HEK293 (cell line): ENCODE results near the gene COL12A1.

Experiments used
- CTCF ChIA-PET: fragments of 350-600 bp; formaldehyde crosslinking; extraction: SDS; loops from one replicate; lab custom pipeline; 2021; ENCODE audit warnings: antibody characterized with exemption; lab: Yijun Ruan, JAX
- POLR2A ChIA-PET: fragments of 300-600 bp; formaldehyde crosslinking; extraction: SDS; loops from one replicate; lab custom pipeline; 2020; ENCODE audit warnings: antibody characterized with exemption, inconsistent platforms; lab: Yijun Ruan, JAX
- H3K27ac ChIP-seq: fragments of 200-500 bp; sonication (Bioruptor generic); 2 replicates; pipeline ENCODE4 v1.5.1; 2014; ENCODE audit warnings: low read depth, low read length, control low read depth, inconsistent platforms; ENCODE audit errors: extremely low read depth
- H3K36me3 ChIP-seq, 2 experiments: fragments of 200-500 bp in 1 of 2; sonication (Bioruptor generic) in 1 of 2; 1 replicate in 1 of 2; 2 replicates in 1 of 2; pipeline ENCODE4 v1.5.1; 2014 to 2017; ENCODE audit warnings: inconsistent platforms in 2 of 2, low read length in 2 of 2; ENCODE audit not compliant: control insufficient read depth in 2 of 2, insufficient read depth in 1 of 2
- H3K4me1 ChIP-seq: fragments of 200-500 bp; sonication (Bioruptor generic); 2 replicates; pipeline ENCODE4 v1.5.1; 2014; ENCODE audit warnings: mild to moderate bottlenecking, low read length, inconsistent platforms; ENCODE audit not compliant: control insufficient read depth, insufficient read depth
- H3K4me3 ChIP-seq: 2 replicates; pipeline ENCODE4 v1.5.1; 2011; ENCODE audit warnings: low read depth, mild to moderate bottlenecking, control low read depth, low read length, moderate library complexity
- H3K9me3 ChIP-seq: fragments of 200-500 bp; sonication (Bioruptor generic); 2 replicates; pipeline ENCODE4 v1.5.1; 2014; ENCODE audit warnings: low read depth, low read length, inconsistent platforms; ENCODE audit not compliant: control insufficient read depth, insufficient read depth
- GFI1B ChIP-seq: fragments of 450-650 bp; formaldehyde crosslinking; IDR thresholded peaks from 2 replicates; pipeline ENCODE4 v1.5.1; 2016; ENCODE audit warnings: missing biosample characterization, missing genetic modification characterization
- GLI4 ChIP-seq: fragments of 450-650 bp; formaldehyde crosslinking; IDR thresholded peaks from 2 replicates; pipeline ENCODE4 v1.5.1; 2016; ENCODE audit warnings: missing biosample characterization, missing genetic modification characterization
- KLF9 ChIP-seq: fragments of 450-650 bp; formaldehyde crosslinking; IDR thresholded peaks from 2 replicates; pipeline ENCODE4 v1.5.1; 2016; ENCODE audit warnings: missing biosample characterization, missing genetic modification characterization, low read depth
- ZBTB48 ChIP-seq: fragments of 450-650 bp; formaldehyde crosslinking; IDR thresholded peaks from 2 replicates; pipeline ENCODE4 v1.5.1; 2016; ENCODE audit warnings: missing biosample characterization, missing genetic modification characterization
- ZBTB8A ChIP-seq: fragments of 450-650 bp; formaldehyde crosslinking; IDR thresholded peaks from 2 replicates; pipeline ENCODE4 v1.5.1; 2016; ENCODE audit warnings: missing biosample characterization, missing genetic modification characterization
- ZNF133 ChIP-seq: fragments of 450-650 bp; formaldehyde crosslinking; IDR thresholded peaks from 2 replicates; pipeline ENCODE4 v1.5.1; 2016; ENCODE audit warnings: missing biosample characterization, missing genetic modification characterization
- ZNF2 ChIP-seq: fragments of 450-650 bp; formaldehyde crosslinking; IDR thresholded peaks from 2 replicates; pipeline ENCODE4 v1.5.1; 2016; ENCODE audit warnings: missing biosample characterization, missing genetic modification characterization
- ZNF202 ChIP-seq: fragments of 450-650 bp; formaldehyde crosslinking; IDR thresholded peaks from 2 replicates; pipeline ENCODE4 v1.5.1; 2016; ENCODE audit warnings: missing biosample characterization, missing genetic modification characterization, borderline replicate concordance
- ZNF266 ChIP-seq: fragments of 450-650 bp; formaldehyde crosslinking; IDR thresholded peaks from 2 replicates; pipeline ENCODE4 v1.5.1; 2016; ENCODE audit warnings: missing biosample characterization, missing genetic modification characterization, low read depth
- ZNF274 ChIP-seq, 2 experiments: fragments of 200-500 bp in 1 of 2; fragments of 450-650 bp in 1 of 2; sonication (Bioruptor generic) in 1 of 2; formaldehyde crosslinking in 1 of 2; IDR thresholded peaks; 2 replicates each; pipeline versions ENCODE4 v1.5.1 to v1.6.1; 2014 to 2016; ENCODE audit warnings: borderline replicate concordance in 1 of 2, inconsistent platforms in 1 of 2, low read length in 1 of 2, missing biosample characterization in 1 of 2, missing genetic modification characterization in 1 of 2
- ZNF324 ChIP-seq: fragments of 450-650 bp; formaldehyde crosslinking; IDR thresholded peaks from 2 replicates; pipeline ENCODE4 v1.5.1; 2016; ENCODE audit warnings: missing biosample characterization, missing genetic modification characterization
- ZNF48 ChIP-seq: fragments of 450-650 bp; formaldehyde crosslinking; IDR thresholded peaks from 2 replicates; pipeline ENCODE4 v1.5.1; 2016; ENCODE audit warnings: missing biosample characterization, missing genetic modification characterization
- ZNF558 ChIP-seq: fragments of 450-650 bp; formaldehyde crosslinking; IDR thresholded peaks from 2 replicates; pipeline ENCODE4 v1.5.1; 2016; ENCODE audit warnings: missing biosample characterization, missing genetic modification characterization
- ZNF791 ChIP-seq: fragments of 450-650 bp; formaldehyde crosslinking; IDR thresholded peaks from 2 replicates; pipeline ENCODE4 v1.5.1; 2016; ENCODE audit warnings: missing biosample characterization, missing genetic modification characterization
- TF ChIP-seq, protein P1 (sequence below): fragments of 450-650 bp; formaldehyde crosslinking; IDR thresholded peaks from 2 replicates; pipeline ENCODE4 v1.5.1; 2016; ENCODE audit warnings: missing biosample characterization, missing genetic modification characterization
- TF ChIP-seq, protein P2 (sequence below): fragments of 450-650 bp; formaldehyde crosslinking; IDR thresholded peaks from 2 replicates; pipeline ENCODE4 v1.5.1; 2017; ENCODE audit warnings: missing biosample characterization, missing genetic modification characterization
- TF ChIP-seq, protein P3 (sequence below): fragments of 450-650 bp; formaldehyde crosslinking; IDR thresholded peaks from 2 replicates; pipeline ENCODE4 v1.5.1; 2016; ENCODE audit warnings: missing biosample characterization, missing genetic modification characterization
- TF ChIP-seq, protein P4 (sequence below): fragments of 450-650 bp; formaldehyde crosslinking; IDR thresholded peaks from 2 replicates; pipeline ENCODE4 v1.5.1; 2017; ENCODE audit warnings: missing biosample characterization, missing genetic modification characterization
- TF ChIP-seq, protein P5 (sequence below): fragments of 450-650 bp; formaldehyde crosslinking; optimal IDR thresholded peaks from 2 replicates; pipeline ENCODE3; 2016; ENCODE audit warnings: missing biosample characterization, mild to moderate bottlenecking, missing genetic modification characterization

Gene COL12A1

DNA sequence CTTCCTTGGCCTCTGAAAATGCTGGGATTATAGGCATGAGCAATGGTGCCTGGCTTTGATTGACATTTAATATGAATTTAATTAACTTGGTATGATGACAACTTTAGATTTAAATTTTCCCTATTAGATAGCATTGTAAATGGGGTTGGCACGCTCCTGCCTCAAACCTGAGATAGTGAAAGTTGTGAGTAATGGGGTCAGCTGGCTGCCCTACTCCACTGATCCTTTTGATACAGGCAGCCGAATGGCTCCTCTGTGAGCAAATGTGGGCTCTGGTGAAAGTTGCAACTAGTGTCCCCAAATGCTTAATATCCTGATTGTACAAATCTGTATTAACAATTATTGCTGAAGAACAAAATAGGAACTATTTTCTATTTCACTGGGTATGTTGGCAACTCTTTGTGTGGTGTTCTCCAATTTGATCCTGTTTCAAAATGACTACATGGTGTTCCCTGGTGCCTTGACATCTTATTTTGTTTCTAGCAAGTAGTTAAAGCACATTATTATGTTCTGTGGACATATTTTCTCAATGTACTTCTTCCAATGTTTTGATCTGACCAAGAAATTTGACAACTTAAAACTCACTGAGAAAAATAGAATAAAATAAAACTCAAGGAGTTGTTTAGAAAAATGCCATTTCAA, 97.4 kb downstream of the COL12A1 start:
- no peaks in the 10 kb centered on the region for H3K36me3 ChIP-seq
- TF ChIP-seq GFI1B (tag by site-specific recombination) (no peak), ZNF133 (no peak), GLI4 (no peak), ZNF274 (IDR thresholded peaks at IDR 0.05; ENCODE audit: low read length) (no peak), ZNF274 (tag by site-specific recombination; IDR thresholded peaks at IDR 0.05; ENCODE audit: borderline replicate concordance) (no peak), ZBTB48 (tag by site-specific recombination) (no peak), ZNF2 (no peak), ZNF48 (no peak)
- TF ChIP-seq, protein P1, sequence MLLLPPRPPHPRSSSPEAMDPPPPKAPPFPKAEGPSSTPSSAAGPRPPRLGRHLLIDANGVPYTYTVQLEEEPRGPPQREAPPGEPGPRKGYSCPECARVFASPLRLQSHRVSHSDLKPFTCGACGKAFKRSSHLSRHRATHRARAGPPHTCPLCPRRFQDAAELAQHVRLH (tag by site-specific recombination), result no peak
- TF ChIP-seq, protein P2, sequence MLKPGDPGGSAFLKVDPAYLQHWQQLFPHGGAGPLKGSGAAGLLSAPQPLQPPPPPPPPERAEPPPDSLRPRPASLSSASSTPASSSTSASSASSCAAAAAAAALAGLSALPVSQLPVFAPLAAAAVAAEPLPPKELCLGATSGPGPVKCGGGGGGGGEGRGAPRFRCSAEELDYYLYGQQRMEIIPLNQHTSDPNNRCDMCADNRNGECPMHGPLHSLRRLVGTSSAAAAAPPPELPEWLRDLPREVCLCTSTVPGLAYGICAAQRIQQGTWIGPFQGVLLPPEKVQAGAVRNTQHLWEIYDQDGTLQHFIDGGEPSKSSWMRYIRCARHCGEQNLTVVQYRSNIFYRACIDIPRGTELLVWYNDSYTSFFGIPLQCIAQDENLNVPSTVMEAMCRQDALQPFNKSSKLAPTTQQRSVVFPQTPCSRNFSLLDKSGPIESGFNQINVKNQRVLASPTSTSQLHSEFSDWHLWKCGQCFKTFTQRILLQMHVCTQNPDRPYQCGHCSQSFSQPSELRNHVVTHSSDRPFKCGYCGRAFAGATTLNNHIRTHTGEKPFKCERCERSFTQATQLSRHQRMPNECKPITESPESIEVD (tag by site-specific recombination), result no peak
- TF ChIP-seq, protein P3, sequence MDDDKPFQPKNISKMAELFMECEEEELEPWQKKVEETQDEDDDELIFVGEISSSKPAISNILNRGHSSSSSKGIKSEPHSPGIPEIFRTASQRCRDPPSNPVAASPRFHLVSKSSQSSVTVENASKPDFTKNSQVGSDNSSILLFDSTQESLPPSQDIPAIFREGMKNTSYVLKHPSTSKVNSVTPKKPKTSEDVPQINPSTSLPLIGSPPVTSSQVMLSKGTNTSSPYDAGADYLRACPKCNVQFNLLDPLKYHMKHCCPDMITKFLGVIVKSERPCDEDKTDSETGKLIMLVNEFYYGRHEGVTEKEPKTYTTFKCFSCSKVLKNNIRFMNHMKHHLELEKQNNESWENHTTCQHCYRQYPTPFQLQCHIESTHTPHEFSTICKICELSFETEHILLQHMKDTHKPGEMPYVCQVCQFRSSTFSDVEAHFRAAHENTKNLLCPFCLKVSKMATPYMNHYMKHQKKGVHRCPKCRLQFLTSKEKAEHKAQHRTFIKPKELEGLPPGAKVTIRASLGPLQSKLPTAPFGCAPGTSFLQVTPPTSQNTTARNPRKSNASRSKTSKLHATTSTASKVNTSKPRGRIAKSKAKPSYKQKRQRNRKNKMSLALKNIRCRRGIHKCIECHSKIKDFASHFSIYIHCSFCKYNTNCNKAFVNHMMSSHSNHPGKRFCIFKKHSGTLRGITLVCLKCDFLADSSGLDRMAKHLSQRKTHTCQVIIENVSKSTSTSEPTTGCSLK (tag by site-specific recombination), result no peak
- TF ChIP-seq, protein P4, sequence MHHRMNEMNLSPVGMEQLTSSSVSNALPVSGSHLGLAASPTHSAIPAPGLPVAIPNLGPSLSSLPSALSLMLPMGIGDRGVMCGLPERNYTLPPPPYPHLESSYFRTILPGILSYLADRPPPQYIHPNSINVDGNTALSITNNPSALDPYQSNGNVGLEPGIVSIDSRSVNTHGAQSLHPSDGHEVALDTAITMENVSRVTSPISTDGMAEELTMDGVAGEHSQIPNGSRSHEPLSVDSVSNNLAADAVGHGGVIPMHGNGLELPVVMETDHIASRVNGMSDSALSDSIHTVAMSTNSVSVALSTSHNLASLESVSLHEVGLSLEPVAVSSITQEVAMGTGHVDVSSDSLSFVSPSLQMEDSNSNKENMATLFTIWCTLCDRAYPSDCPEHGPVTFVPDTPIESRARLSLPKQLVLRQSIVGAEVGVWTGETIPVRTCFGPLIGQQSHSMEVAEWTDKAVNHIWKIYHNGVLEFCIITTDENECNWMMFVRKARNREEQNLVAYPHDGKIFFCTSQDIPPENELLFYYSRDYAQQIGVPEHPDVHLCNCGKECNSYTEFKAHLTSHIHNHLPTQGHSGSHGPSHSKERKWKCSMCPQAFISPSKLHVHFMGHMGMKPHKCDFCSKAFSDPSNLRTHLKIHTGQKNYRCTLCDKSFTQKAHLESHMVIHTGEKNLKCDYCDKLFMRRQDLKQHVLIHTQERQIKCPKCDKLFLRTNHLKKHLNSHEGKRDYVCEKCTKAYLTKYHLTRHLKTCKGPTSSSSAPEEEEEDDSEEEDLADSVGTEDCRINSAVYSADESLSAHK, result no peak
- TF ChIP-seq, all 188 proteins: peak for 0
- Histone ChIP-seq H3K27ac (no peak overlapping the region), H3K9me3 (no peaks in the 10 kb centered on the region), H3K4me1 (no peaks in the 10 kb centered on the region; the same call in 1 of the 2 replicates), H3K4me3 (no peak overlapping the region)
- ChIA-PET CTCF (interaction anchor here (0.5 to 1.2 kb wide), 3 partner anchors 100 to 229 kb away, joined by 3 to 4 read pairs (median 4); no protein-coding TSS in a partner anchor), POLR2A (no interaction called here)

DNA sequence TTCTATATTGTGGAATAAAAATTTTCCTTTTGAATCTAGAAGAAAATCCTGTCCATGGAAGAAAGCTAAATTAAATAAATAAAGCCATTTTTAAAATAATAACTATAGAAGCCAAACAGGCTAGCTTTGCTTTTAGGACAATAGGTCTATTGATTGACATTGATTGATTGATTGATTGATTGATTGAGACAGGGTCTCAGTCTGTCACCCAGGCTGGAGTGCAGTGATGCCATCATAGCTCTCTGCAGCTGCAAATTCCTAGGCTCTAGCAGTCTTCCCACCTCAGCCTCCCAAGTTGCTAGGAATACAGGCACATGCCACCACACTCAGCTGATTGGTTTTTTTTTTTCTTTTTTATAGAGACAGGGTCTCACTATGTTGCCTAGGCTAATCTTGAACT, 97.9 kb downstream of the COL12A1 start:
- POLR2A ChIA-PET, result no interaction called here
- Histone ChIP-seq H3K27ac (no peak overlapping the region), H3K36me3 (no peaks in the 10 kb centered on the region)
- TF ChIP-seq ZNF202 (tag by site-specific recombination) (no peak), ZNF558 (tag by site-specific recombination) (no peak), ZNF324 (tag by site-specific recombination) (no peak), ZNF791 (tag by site-specific recombination) (no peak), ZBTB8A (tag by site-specific recombination) (no peak), ZNF266 (tag by site-specific recombination) (no peak), KLF9 (tag by site-specific recombination) (no peak)
- TF ChIP-seq, protein P5, sequence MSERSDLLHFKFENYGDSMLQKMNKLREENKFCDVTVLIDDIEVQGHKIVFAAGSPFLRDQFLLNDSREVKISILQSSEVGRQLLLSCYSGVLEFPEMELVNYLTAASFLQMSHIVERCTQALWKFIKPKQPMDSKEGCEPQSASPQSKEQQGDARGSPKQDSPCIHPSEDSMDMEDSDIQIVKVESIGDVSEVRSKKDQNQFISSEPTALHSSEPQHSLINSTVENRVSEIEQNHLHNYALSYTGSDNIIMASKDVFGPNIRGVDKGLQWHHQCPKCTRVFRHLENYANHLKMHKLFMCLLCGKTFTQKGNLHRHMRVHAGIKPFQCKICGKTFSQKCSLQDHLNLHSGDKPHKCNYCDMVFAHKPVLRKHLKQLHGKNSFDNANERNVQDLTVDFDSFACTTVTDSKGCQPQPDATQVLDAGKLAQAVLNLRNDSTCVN, result no peak
- TF ChIP-seq, all 188 proteins: peak for 0
- Histone ChIP-seq H3K4me1 (peaks cover 4% of the 10 kb centered on the region; the same call in 1 of the 2 replicates), H3K9me3 (no peaks in the 10 kb centered on the region), H3K4me3 (no peak overlapping the region)
- CTCF ChIA-PET, result interaction anchor here (0.6 kb wide), 1 partner anchor 1475 kb away, joined by 3 read pairs; no protein-coding TSS in a partner anchor
